Ishikawa (cell line): ENCODE data around the gene PREX1.

ENCODE experiments used
- CEBPB ChIP-seq: IDR thresholded peaks from 2 replicates; pipeline ENCODE4 v1.6.1; 2012
- CREB1 ChIP-seq: IDR thresholded peaks from 2 replicates; pipeline ENCODE4 v1.6.1; 2012; ENCODE audit warnings: low read depth
- EGR1 ChIP-seq: IDR thresholded peaks from 2 replicates; pipeline ENCODE4 v1.6.1; 2012
- EP300 ChIP-seq: IDR thresholded peaks from 2 replicates; pipeline ENCODE4 v1.6.1; 2012; ENCODE audit warnings: borderline replicate concordance
- FOXM1 ChIP-seq: IDR thresholded peaks from 2 replicates; pipeline ENCODE4 v1.6.1; 2012; ENCODE audit warnings: low read depth, borderline replicate concordance
- MAX ChIP-seq: IDR thresholded peaks from 2 replicates; pipeline ENCODE4 v1.6.1; 2012
- NFIC ChIP-seq: IDR thresholded peaks from 2 replicates; pipeline ENCODE4 v1.6.1; 2012
- RAD21 ChIP-seq: IDR thresholded peaks from 2 replicates; pipeline ENCODE4 v1.6.1; 2012; ENCODE audit warnings: low read depth
- REST ChIP-seq: IDR thresholded peaks from 2 replicates; pipeline ENCODE4 v1.6.1; 2012; ENCODE audit warnings: low read depth, mild to moderate bottlenecking
- TAF1 ChIP-seq: IDR thresholded peaks from 2 replicates; pipeline ENCODE4 v1.6.1; 2012; ENCODE audit warnings: low read depth, mild to moderate bottlenecking
- TCF12 ChIP-seq: IDR thresholded peaks from 2 replicates; pipeline ENCODE4 v1.6.1; 2012; ENCODE audit warnings: low read depth
- USF1 ChIP-seq: IDR thresholded peaks from 2 replicates; pipeline ENCODE4 v1.6.1; 2012
- YY1 ChIP-seq: IDR thresholded peaks from 2 replicates; pipeline ENCODE4 v1.6.1; 2012; ENCODE audit warnings: low read depth
- ZBTB7A ChIP-seq: IDR thresholded peaks from 2 replicates; pipeline ENCODE4 v1.6.1; 2012; ENCODE audit warnings: low read depth

DNA sequence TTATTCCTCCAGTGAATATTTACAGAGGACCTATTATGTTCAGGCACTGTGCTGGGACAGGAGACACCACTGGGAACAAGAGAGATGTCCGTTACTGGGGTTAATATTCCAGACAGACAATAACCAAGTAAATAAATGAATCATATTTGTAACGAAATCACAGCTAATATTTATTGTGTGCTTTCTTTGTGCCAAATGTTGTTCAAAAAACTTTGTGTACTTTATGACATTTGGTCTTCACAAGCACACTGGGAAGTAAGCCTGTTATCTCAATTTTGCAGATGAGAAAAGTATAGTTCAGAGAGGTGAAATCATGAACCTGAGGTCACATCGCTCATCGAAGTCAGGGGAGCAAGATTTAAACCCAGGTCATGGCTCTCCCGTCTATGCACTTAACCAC is 36.5 kb upstream of the PREX1 start:
- no peak for TF ChIP-seq NFIC
- no peak for TF ChIP-seq TCF12
- no peak for TF ChIP-seq EP300
- no peak for TF ChIP-seq FOXM1
- TF ChIP-seq CREB1: no peak
- TF ChIP-seq USF1: no peak
- TF ChIP-seq ZBTB7A: no peak
- no peak for TF ChIP-seq RAD21
- TF ChIP-seq REST: no peak
- no peak for TF ChIP-seq TAF1
- TF ChIP-seq EGR1: no peak
- TF ChIP-seq MAX: no peak
- TF ChIP-seq CEBPB: no peak
- TF ChIP-seq YY1: no peak
